ENCODE data around the gene GDPD2.

GDPD2 gene

DNA sequence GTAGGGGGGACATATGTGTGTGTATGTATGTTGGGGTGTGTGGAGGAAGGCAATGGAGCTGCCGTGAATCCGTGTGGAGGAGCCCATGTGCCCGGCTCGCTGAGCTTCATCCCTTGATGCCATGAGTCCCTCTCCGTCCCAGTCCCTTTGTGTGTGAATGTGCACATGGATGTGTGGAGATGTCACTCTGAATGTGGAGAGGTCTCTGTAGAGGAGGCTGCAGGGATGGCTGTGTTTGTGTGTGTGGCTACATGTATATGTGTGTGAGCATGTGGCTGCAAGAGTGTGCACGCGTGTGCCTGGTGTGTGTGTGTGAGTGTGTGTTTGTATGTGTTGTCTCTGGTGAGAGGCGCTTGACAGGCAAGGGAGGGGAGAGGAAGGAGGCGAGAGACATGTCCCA lies 22.8 kb downstream of the GDPD2 start:
- CTCF ChIA-PET: interaction anchor here (3.0 kb wide), 1 partner anchor 11 kb away, joined by 12 read pairs; no protein-coding TSS in a partner anchor
- Histone ChIP-seq H3K4me1 (ENCODE audit: control extremely low read depth in 1 of 4, control insufficient read depth in 4 of 4, insufficient read depth in 4 of 4, low read length in 3 of 4) (peaks cover 0 to 6% (median 1%) of the 10 kb centered on the region in 4 experiments), H3K4me3 (ENCODE audit: control insufficient read depth in 1 of 7, extremely low read depth in 1 of 7, insufficient read depth in 4 of 7, low read depth in 2 of 7, low read length in 6 of 7) (no peak overlapping the region), H3K9me3 (ENCODE audit: control extremely low read depth in 1 of 5, control insufficient read depth in 4 of 5, insufficient read depth in 2 of 5, low read depth in 1 of 5, low read length in 4 of 5) (no peaks in the 10 kb centered on the region), H3K27me3 (replicated peaks in 2 of 5; ENCODE audit: control insufficient read depth in 4 of 5, insufficient read depth in 5 of 5, low read length in 4 of 5) (peaks cover 1 to 57% (median 6%) of the 10 kb centered on the region in 5 experiments), H3K36me3 (ENCODE audit: control insufficient read depth in 4 of 4, insufficient read depth in 4 of 4, low read length in 3 of 4) (no peaks in the 10 kb centered on the region), H3K27ac (ENCODE audit: insufficient read depth in 1 of 2, low read depth in 1 of 2, low read length in 2 of 2, poor library complexity in 1 of 2, severe bottlenecking in 2 of 2) (no peak overlapping the region)
- 85% methylated on average over 7 of the region's 9 CpGs for WGBS (ENCODE audit: insufficient coverage)
- no peak for DNase-seq
- POLR2A ChIA-PET: no interaction called here

DNA sequence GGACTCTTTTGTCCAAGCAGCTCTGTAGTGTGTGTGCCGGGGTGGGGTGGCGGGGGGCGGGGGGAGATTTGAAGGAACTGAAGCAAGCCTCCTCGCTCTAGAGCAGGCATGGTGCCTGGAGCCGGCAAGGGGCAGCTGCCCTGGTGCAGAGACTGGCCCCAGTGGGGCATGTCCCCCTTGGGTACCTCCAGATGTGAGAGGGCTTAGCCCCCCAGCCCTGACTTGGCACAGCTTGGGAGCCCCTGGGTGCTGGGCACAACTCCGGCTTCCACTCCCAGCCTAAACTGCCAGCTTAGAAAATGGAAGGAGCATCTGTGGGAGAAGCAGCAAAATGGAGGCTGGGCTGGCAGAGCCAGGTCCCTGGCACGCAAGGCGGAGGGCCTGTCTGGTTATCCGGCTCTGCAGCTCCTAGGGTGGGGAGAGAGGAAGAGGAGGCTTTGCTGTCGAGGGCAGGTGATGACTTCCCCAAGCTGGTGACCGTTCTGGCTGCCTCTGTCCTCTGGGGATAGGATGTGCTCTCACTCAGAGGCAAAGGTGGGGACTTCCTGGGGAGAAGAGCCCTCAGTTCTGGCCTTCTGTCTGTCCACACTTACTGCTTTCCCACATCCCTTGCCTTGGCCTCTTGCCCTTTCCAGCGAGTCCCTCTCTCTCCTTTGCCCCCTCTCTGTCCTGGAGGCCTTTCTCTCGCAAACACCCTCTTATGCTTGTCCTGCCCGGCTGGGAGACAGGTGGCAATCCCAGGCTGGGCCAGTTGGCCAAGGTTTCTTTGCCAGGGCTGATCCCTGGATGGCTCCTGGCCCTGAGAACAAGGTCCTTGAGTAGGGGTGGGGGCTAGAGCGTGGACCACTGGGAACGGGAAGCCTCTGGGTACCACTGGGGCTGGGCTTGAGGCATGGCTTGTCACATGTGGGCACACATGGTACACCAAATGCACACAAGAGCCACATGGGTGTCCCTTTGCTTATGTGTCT lies 23.6 kb downstream of the GDPD2 start:
- no peaks in the 10 kb centered on the region for H3K9me3 ChIP-seq (ENCODE audit: control extremely low read depth in 1 of 5, control insufficient read depth in 4 of 5, insufficient read depth in 2 of 5, low read depth in 1 of 5, low read length in 4 of 5)
- H3K27ac ChIP-seq (ENCODE audit: insufficient read depth in 1 of 2, low read depth in 1 of 2, low read length in 2 of 2, poor library complexity in 1 of 2, severe bottlenecking in 2 of 2): no peak overlapping the region
- H3K27me3 ChIP-seq (replicated peaks in 2 of 5; ENCODE audit: control insufficient read depth in 4 of 5, insufficient read depth in 5 of 5, low read length in 4 of 5): peaks cover 1 to 54% (median 5%) of the 10 kb centered on the region in 5 experiments
- ChIA-PET POLR2A (no interaction called here), CTCF (interaction anchor here (1.3 to 3.0 kb wide), 2 partner anchors 11 kb away, joined by 3 to 12 read pairs; no protein-coding TSS in a partner anchor)
- no peak overlapping the region for H3K4me3 ChIP-seq (ENCODE audit: control insufficient read depth in 1 of 7, extremely low read depth in 1 of 7, insufficient read depth in 4 of 7, low read depth in 2 of 7, low read length in 6 of 7)
- H3K36me3 ChIP-seq (ENCODE audit: control insufficient read depth in 4 of 4, insufficient read depth in 4 of 4, low read length in 3 of 4): no peaks in the 10 kb centered on the region
- no peak for DNase-seq
- H3K4me1 ChIP-seq (ENCODE audit: control extremely low read depth in 1 of 4, control insufficient read depth in 4 of 4, insufficient read depth in 4 of 4, low read length in 3 of 4): peaks cover 0 to 6% (median 1%) of the 10 kb centered on the region in 4 experiments
- 90% methylated on average over 16 of the region's 16 CpGs for WGBS (ENCODE audit: insufficient coverage)

DNA sequence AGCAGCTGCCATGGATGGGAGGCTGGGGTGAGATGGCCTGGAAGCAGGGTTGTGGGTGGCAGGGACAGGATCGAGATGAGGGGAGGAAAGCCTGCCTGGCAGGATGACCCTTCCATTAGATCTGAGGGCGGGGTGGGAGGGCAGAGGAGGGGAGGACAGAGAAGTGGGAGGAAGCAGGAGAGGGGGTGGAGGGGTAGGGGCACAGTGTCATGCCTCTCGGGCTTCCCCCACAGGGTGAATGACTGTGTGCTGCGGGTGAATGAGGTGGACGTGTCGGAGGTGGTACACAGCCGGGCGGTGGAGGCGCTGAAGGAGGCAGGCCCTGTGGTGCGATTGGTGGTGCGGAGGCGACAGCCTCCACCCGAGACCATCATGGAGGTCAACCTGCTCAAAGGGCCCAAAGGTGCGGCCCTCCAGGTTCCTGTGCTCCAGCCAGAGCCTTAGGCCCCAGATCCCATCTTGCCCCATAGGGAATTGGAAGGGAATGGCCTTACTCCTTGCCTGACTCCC lies 26.4 kb downstream of the GDPD2 start:
- Histone ChIP-seq H3K4me1 (ENCODE audit: control extremely low read depth in 1 of 4, control insufficient read depth in 4 of 4, insufficient read depth in 4 of 4, low read length in 3 of 4) (peaks cover 0 to 12% (median 5%) of the 10 kb centered on the region in 4 experiments), H3K27me3 (replicated peaks in 2 of 5; ENCODE audit: control insufficient read depth in 4 of 5, insufficient read depth in 5 of 5, low read length in 4 of 5) (peaks cover 0 to 33% (median 2%) of the 10 kb centered on the region in 5 experiments), H3K36me3 (ENCODE audit: control insufficient read depth in 4 of 4, insufficient read depth in 4 of 4, low read length in 3 of 4) (no peaks in the 10 kb centered on the region), H3K4me3 (ENCODE audit: control insufficient read depth in 1 of 7, extremely low read depth in 1 of 7, insufficient read depth in 4 of 7, low read depth in 2 of 7, low read length in 6 of 7) (no peak overlapping the region), H3K27ac (ENCODE audit: insufficient read depth in 1 of 2, low read depth in 1 of 2, low read length in 2 of 2, poor library complexity in 1 of 2, severe bottlenecking in 2 of 2) (no peak overlapping the region), H3K9me3 (ENCODE audit: control extremely low read depth in 1 of 5, control insufficient read depth in 4 of 5, insufficient read depth in 2 of 5, low read depth in 1 of 5, low read length in 4 of 5) (no peaks in the 10 kb centered on the region)
- ChIA-PET CTCF (interaction anchor here (1.6 to 1.8 kb wide), 2 partner anchors 26 to 104 kb away, joined by 3 to 4 read pairs; no protein-coding TSS in a partner anchor), POLR2A (no interaction called here)
- DNase-seq: no peak
- 95% methylated on average over 12 of the region's 14 CpGs for WGBS (ENCODE audit: insufficient coverage)

DNA sequence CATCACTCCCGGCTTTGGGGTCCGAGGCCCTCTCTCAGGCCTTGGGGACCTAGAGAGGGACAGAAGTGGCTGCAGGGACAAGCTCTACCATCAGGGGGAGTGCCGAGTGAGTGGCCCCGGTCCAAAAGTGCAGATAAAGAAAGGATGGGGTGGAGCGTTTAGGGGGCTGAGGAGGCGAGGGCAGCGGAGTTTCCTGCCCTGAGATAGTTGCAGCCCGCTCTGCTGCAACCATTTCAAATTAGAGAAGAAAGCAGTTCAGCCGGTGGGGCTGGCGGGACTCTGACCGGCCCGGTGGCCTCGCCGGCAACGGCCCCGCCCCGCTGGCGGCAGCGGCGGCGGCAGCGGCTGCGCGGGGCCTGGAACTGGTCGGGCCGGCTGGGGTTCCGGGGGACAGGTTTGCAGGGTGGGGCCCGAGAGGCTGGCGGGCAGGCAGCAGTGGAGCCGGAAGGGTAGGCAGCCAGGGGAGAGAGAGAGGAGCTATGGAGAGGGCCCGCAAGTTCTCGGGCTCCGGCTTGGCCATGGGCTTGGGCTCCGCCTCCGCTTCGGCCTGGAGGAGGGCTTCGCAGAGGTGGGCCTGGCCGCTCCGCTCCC lies 29.1 kb downstream of the GDPD2 start:
- 23% methylated on average over 32 of the region's 39 CpGs for WGBS (ENCODE audit: insufficient coverage)
- Histone ChIP-seq H3K4me3 (ENCODE audit: control insufficient read depth in 1 of 7, extremely low read depth in 1 of 7, insufficient read depth in 4 of 7, low read depth in 2 of 7, low read length in 6 of 7) (peak overlapping the region; percentile 40 to 78 (median 57)), H3K9me3 (ENCODE audit: control extremely low read depth in 1 of 5, control insufficient read depth in 4 of 5, insufficient read depth in 2 of 5, low read depth in 1 of 5, low read length in 4 of 5) (no peaks in the 10 kb centered on the region), H3K4me1 (ENCODE audit: control extremely low read depth in 1 of 4, control insufficient read depth in 4 of 4, insufficient read depth in 4 of 4, low read length in 3 of 4) (peaks cover 7 to 26% (median 15%) of the 10 kb centered on the region in 4 experiments), H3K27me3 (replicated peaks in 2 of 5; ENCODE audit: control insufficient read depth in 4 of 5, insufficient read depth in 5 of 5, low read length in 4 of 5) (peaks cover 0 to 7% (median 0%) of the 10 kb centered on the region in 5 experiments), H3K27ac (ENCODE audit: insufficient read depth in 1 of 2, low read depth in 1 of 2, low read length in 2 of 2, poor library complexity in 1 of 2, severe bottlenecking in 2 of 2) (no peak overlapping the region), H3K36me3 (ENCODE audit: control insufficient read depth in 4 of 4, insufficient read depth in 4 of 4, low read length in 3 of 4) (no peaks in the 10 kb centered on the region)
- DNase-seq: peak in 2 of 3 donors; percentile 61 to 65
- ChIA-PET CTCF (interaction anchor here (1.0 to 2.9 kb wide), 6 partner anchors 10 to 102 kb away, joined by 3 to 12 read pairs (median 4); partner anchors contain the start of gene GDPD2), POLR2A (no interaction called here)

DNA sequence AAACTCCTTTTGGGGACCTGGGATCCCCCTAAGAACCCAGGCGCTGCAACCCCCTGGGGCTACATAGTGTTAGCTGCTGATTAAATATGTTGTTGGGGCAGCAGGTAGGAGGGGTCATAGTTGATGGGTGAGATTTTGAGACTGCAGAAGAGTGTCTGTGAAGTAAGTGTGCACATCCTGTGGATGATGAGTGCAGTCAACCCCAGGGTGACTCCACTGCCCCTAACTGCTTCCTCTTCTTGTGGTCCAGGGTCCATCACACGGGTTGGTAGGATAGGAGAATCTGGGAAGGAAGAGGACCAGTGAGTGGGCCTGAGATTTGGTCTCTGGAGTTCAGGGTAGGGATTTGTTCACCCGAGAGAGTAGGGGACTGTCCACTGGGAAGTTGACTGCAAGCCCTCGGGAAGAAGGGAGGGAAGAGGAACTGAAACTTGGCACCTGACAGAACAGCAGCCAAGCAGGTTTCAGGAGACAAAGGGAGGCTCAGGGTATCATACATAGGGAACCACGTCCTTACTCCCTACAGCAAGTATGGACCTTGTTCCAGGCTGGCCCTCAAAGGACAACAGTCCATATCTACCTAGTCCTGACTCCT lies 30.0 kb downstream of the GDPD2 start:
- ChIA-PET CTCF (interaction anchor here (1.0 to 2.9 kb wide), 2 partner anchors 18 to 101 kb away, joined by 6 to 12 read pairs; no protein-coding TSS in a partner anchor), POLR2A (no interaction called here)
- no peak for DNase-seq
- H3K4me3 ChIP-seq (ENCODE audit: control insufficient read depth in 1 of 7, extremely low read depth in 1 of 7, insufficient read depth in 4 of 7, low read depth in 2 of 7, low read length in 6 of 7): peak overlapping the region in 4 of 7 experiments; percentile 57 to 78 (median 64)
- H3K36me3 ChIP-seq (ENCODE audit: control insufficient read depth in 4 of 4, insufficient read depth in 4 of 4, low read length in 3 of 4): no peaks in the 10 kb centered on the region
- no peaks in the 10 kb centered on the region for H3K9me3 ChIP-seq (ENCODE audit: control extremely low read depth in 1 of 5, control insufficient read depth in 4 of 5, insufficient read depth in 2 of 5, low read depth in 1 of 5, low read length in 4 of 5)
- peaks cover 0 to 3% (median 0%) of the 10 kb centered on the region in 5 experiments for H3K27me3 ChIP-seq (replicated peaks in 2 of 5; ENCODE audit: control insufficient read depth in 4 of 5, insufficient read depth in 5 of 5, low read length in 4 of 5)
- H3K4me1 ChIP-seq (ENCODE audit: control extremely low read depth in 1 of 4, control insufficient read depth in 4 of 4, insufficient read depth in 4 of 4, low read length in 3 of 4): peaks cover 7 to 26% (median 15%) of the 10 kb centered on the region in 4 experiments
- 56% methylated on average over 4 of the region's 5 CpGs for WGBS (ENCODE audit: insufficient coverage)
- no peak overlapping the region for H3K27ac ChIP-seq (ENCODE audit: insufficient read depth in 1 of 2, low read depth in 1 of 2, low read length in 2 of 2, poor library complexity in 1 of 2, severe bottlenecking in 2 of 2)

DNA sequence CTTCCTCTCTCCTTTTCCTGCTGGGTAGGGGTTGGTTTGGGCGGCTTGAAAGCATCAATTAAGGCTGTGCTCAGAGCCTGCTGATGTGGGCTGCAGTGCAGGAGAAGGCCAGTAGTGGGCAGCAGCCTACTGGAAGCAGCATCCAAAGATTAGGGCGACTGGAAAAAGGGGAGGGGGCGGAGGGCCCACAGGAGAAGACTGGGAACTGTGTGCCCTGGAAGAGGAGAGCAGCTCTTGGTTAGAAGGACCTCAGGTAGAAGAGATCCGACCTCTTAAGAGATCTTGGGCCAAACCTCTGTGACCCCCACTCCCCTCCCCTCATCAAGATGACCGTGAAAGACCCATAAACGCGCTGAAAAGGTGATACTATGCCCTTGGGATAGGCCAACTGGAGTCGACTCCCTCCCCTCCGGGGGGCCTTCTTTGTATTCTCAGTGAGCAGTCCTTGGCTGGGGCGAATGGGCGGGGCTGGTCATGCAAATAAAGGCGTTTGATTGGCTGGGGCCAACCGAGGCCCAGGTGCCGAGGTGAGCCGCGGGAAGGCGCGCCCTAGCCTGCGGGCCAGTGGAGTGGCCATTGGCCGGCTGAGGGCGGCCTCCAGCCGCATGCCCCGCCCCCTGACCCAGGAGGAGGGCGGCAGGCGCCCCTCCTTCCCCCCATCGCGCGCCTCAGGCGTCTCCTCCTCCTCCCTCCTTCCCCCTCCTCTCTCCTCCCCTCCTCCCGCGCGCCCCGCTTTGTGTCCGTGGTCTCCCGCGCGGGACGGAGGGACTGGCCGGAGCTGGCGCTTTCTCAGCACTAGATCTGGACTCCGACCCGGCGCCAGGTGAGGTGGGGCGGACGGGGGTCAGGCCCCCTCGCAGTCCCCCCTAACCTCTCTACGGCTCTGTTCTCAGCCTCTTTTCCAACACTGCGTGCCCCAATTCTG lies 31.6 kb downstream of the GDPD2 start:
- peak overlapping the region; percentile 54 to 85 (median 57) for H3K4me3 ChIP-seq (ENCODE audit: control insufficient read depth in 1 of 7, extremely low read depth in 1 of 7, insufficient read depth in 4 of 7, low read depth in 2 of 7, low read length in 6 of 7)
- H3K27ac ChIP-seq (ENCODE audit: insufficient read depth in 1 of 2, low read depth in 1 of 2, low read length in 2 of 2, poor library complexity in 1 of 2, severe bottlenecking in 2 of 2): peak overlapping the region in 1 of 2 experiments; percentile 5
- no peaks in the 10 kb centered on the region for H3K9me3 ChIP-seq (ENCODE audit: control extremely low read depth in 1 of 5, control insufficient read depth in 4 of 5, insufficient read depth in 2 of 5, low read depth in 1 of 5, low read length in 4 of 5)
- 13% methylated on average over 43 of the region's 48 CpGs for WGBS (ENCODE audit: insufficient coverage)
- peaks cover 7 to 26% (median 15%) of the 10 kb centered on the region in 4 experiments for H3K4me1 ChIP-seq (ENCODE audit: control extremely low read depth in 1 of 4, control insufficient read depth in 4 of 4, insufficient read depth in 4 of 4, low read length in 3 of 4)
- POLR2A ChIA-PET: no interaction called here
- peaks cover 0 to 3% (median 0%) of the 10 kb centered on the region in 4 experiments for H3K36me3 ChIP-seq (ENCODE audit: control insufficient read depth in 4 of 4, insufficient read depth in 4 of 4, low read length in 3 of 4)
- peak; percentile 73 to 90 (median 85) for DNase-seq
- CTCF ChIA-PET: interaction anchor here (1.2 to 3.0 kb wide), 4 partner anchors 19 to 99 kb away, joined by 3 to 9 read pairs (median 6); no protein-coding TSS in a partner anchor
- H3K27me3 ChIP-seq (replicated peaks in 2 of 5; ENCODE audit: control insufficient read depth in 4 of 5, insufficient read depth in 5 of 5, low read length in 4 of 5): peaks cover 0 to 3% (median 0%) of the 10 kb centered on the region in 5 experiments
